ENCODE measurements around the gene INHBE.

GRCh38 chr12:57471661-57472060 is 16.6 kb downstream of the INHBE start:
- TF ChIP-seq PATZ1 (CRISPR knock-in tag; IDR thresholded peaks at IDR 0.05; ENCODE audit: borderline replicate concordance) (no peak), ESRRG (CRISPR knock-in tag; IDR thresholded peaks at IDR 0.05) (no peak), ZNF565 (CRISPR knock-in tag; conservative IDR thresholded peaks at IDR 0.05; ENCODE audit: low read depth) (no peak), ZFP3 (CRISPR knock-in tag; IDR thresholded peaks at IDR 0.05) (no peak), ZC3H10 (CRISPR knock-in tag; IDR thresholded peaks at IDR 0.05) (no peak), POU6F1 (CRISPR knock-in tag; IDR thresholded peaks at IDR 0.05; ENCODE audit: borderline replicate concordance, low read depth) (no peak), GLIS3 (CRISPR knock-in tag; IDR thresholded peaks at IDR 0.05) (no peak), ZNF70 (CRISPR knock-in tag; IDR thresholded peaks at IDR 0.05) (no peak), ZFP30 (CRISPR knock-in tag; IDR thresholded peaks at IDR 0.05) (no peak)
- TF ChIP-seq, protein P1, sequence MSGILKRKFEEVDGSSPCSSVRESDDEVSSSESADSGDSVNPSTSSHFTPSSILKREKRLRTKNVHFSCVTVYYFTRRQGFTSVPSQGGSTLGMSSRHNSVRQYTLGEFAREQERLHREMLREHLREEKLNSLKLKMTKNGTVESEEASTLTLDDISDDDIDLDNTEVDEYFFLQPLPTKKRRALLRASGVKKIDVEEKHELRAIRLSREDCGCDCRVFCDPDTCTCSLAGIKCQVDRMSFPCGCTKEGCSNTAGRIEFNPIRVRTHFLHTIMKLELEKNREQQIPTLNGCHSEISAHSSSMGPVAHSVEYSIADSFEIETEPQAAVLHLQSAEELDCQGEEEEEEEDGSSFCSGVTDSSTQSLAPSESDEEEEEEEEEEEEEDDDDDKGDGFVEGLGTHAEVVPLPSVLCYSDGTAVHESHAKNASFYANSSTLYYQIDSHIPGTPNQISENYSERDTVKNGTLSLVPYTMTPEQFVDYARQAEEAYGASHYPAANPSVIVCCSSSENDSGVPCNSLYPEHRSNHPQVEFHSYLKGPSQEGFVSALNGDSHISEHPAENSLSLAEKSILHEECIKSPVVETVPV (CRISPR knock-in tag; IDR thresholded peaks at IDR 0.05): no peak

All from SK-N-SH treated with all-trans-retinoic acid at 6 μM for 48 hours (cell line).